OCI-LY7 (cell line): ENCODE data around the gene LDB3. TPM values are rescaled to one million over a fixed set of nuclear protein-coding genes. Genes with fewer than 3 reads are reported as not detected.

Source experiments
- BruUV-seq: library from RNA; stranded (reverse); fragments of 400-500 nt; replicated peaks from 2 replicates; lab custom pipeline; 2021; lab: Mats Ljungman, UMichigan
- CTCF ChIA-PET: fragments of 300-600 bp; sonication (Branson Sonifier 250); formaldehyde crosslinking; loops from one replicate; lab custom pipeline; 2022; ENCODE audit warnings: antibody characterized with exemption; ENCODE audit not compliant: unreplicated experiment; lab: Charles Lee
- POLR2A ChIA-PET: fragments of 300-600 bp; sonication (Branson Sonifier 250); formaldehyde crosslinking; loops from one replicate; lab custom pipeline; 2022; ENCODE audit warnings: antibody characterized with exemption; lab: Charles Lee
- DNase-seq: peaks from one replicate; pipeline ENCODE4 v3.0.0-alpha.2; 2015; ENCODE audit warnings: low spot score
- H2AFZ ChIP-seq: fragments of 200-600 bp; sonication (generic), shearing (Covaris generic); 2 replicates; pipeline ENCODE4 v1.6.1; 2014; ENCODE audit warnings: mild to moderate bottlenecking, antibody characterized with exemption, low read length, moderate library complexity
- H3K27ac ChIP-seq: fragments of 200-600 bp; sonication (generic); 2 replicates; pipeline ENCODE4 v1.5.1; 2014; ENCODE audit warnings: mixed run types, low read depth, mild to moderate bottlenecking, moderate library complexity, low read length, inconsistent platforms; ENCODE audit not compliant: poor library complexity, severe bottlenecking
- H3K36me3 ChIP-seq: fragments of 200-600 bp; sonication (generic); 2 replicates; pipeline ENCODE4 v1.6.1; 2014; ENCODE audit warnings: mild to moderate bottlenecking, antibody characterized with exemption, low read length, moderate library complexity, mixed read lengths; ENCODE audit not compliant: insufficient read depth
- H3K4me1 ChIP-seq: fragments of 200-600 bp; sonication (generic); 2 replicates; pipeline ENCODE4 v1.5.1; 2014; ENCODE audit warnings: mild to moderate bottlenecking, low read length; ENCODE audit not compliant: insufficient read depth, poor library complexity, severe bottlenecking
- H3K4me2 ChIP-seq: fragments of 200-600 bp; sonication (generic); 2 replicates; pipeline ENCODE4 v1.6.1; 2014; ENCODE audit warnings: mild to moderate bottlenecking, low read length
- H3K4me3 ChIP-seq: fragments of 200-600 bp; sonication (generic); 2 replicates; pipeline ENCODE4 v1.5.1; 2014; ENCODE audit warnings: mild to moderate bottlenecking, low read depth, low read length; ENCODE audit not compliant: poor library complexity, severe bottlenecking
- H3K79me2 ChIP-seq: fragments of 200-600 bp; sonication (generic); 2 replicates; pipeline ENCODE4 v1.6.1; 2016; ENCODE audit warnings: low read depth, mild to moderate bottlenecking, low read length, moderate library complexity, mixed read lengths; ENCODE audit not compliant: insufficient read depth
- H3K9me2 ChIP-seq: fragments of 200-600 bp; sonication (generic); 2 replicates; pipeline ENCODE4 v1.6.1; 2016; ENCODE audit warnings: mild to moderate bottlenecking, low read length, mixed read lengths; ENCODE audit not compliant: insufficient read depth
- H3K9me3 ChIP-seq: fragments of 200-600 bp; sonication (generic); 2 replicates; pipeline ENCODE4 v1.6.1; 2014; ENCODE audit warnings: mild to moderate bottlenecking, mixed run types, low read length, mixed read lengths
- H4K20me1 ChIP-seq: fragments of 200-600 bp; sonication (generic); 2 replicates; pipeline ENCODE4 v1.6.1; 2014; ENCODE audit warnings: mild to moderate bottlenecking, antibody characterized with exemption, low read length, moderate library complexity, mixed read lengths; ENCODE audit not compliant: insufficient read depth
- EZH2phosphoT487 ChIP-seq: fragments of 200-600 bp; sonication (generic); IDR thresholded peaks from 2 replicates; pipeline ENCODE4 v1.6.1; 2018; ENCODE audit warnings: low read depth, borderline replicate concordance, mild to moderate bottlenecking, mixed run types, antibody characterized with exemption, low read length, moderate library complexity, mixed read lengths
- intact Hi-C: fragments of 100-400 bp; cut with micrococcal nuclease; formaldehyde crosslinking; loops from one replicate; pipeline ENCODE4 v1.10.0; 2022; ENCODE audit not compliant: unreplicated experiment
- total RNA-seq, 2 experiments: library from RNA; depleted of rRNA in 1 of 2; stranded (reverse); fragments of >200 nt in 1 of 2; shearing (Covaris generic) in 1 of 2; gene quantifications; 2 replicates each; pipeline ENCODE4 v1.2.3, GENCODE V29; 2014 to 2022
- TF ChIP-seq, protein P1 (sequence below): fragments of 200-600 bp; sonication (generic); conservative IDR thresholded peaks from 2 replicates; pipeline ENCODE4 v1.5.1; 2014; ENCODE audit warnings: mild to moderate bottlenecking, antibody characterized with exemption, low read length, moderate library complexity, mixed read lengths

The LDB3 gene
- total RNA-seq, 2 experiments from 2014 or later: 0.08 TPM; not detected in 1

DNA sequence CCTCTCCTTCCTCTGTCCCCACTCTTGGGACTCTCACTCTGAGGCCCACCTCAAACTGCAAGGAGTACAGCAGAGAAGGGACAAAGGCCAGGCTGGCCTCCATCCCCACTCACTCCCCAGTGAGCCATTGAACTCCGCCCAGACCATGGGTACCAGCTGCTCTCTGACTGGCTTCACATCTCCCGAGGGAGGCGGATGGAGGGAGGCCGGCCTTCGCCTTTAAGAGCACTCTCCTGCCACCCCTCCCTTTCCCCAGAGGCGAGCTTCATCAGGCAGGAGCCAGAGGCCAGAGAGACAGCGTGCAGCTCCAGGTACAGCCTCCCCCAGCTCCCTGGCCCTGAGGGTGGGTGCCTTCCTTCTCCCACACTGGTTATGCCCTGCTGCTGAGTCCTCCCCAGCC, 1.8 kb upstream of the LDB3 start:
- Histone ChIP-seq H3K79me2 (no peaks in the 10 kb centered on the region), H3K9me2 (no peaks in the 10 kb centered on the region), H3K9me3 (no peaks in the 10 kb centered on the region), H3K36me3 (no peaks in the 10 kb centered on the region), H3K4me2 (no peak overlapping the region), H3K4me1 (peaks cover 25% of the 10 kb centered on the region), H2AFZ (no peak overlapping the region), H3K4me3 (no peak overlapping the region), H4K20me1 (no peaks in the 10 kb centered on the region), H3K27ac (no peak overlapping the region)
- ChIA-PET POLR2A (no interaction called here), CTCF (no interaction called here)
- BruUV-seq: no TSS peak
- no peak for DNase-seq
- intact Hi-C loops: no loop called here
- TF ChIP-seq, protein P1, sequence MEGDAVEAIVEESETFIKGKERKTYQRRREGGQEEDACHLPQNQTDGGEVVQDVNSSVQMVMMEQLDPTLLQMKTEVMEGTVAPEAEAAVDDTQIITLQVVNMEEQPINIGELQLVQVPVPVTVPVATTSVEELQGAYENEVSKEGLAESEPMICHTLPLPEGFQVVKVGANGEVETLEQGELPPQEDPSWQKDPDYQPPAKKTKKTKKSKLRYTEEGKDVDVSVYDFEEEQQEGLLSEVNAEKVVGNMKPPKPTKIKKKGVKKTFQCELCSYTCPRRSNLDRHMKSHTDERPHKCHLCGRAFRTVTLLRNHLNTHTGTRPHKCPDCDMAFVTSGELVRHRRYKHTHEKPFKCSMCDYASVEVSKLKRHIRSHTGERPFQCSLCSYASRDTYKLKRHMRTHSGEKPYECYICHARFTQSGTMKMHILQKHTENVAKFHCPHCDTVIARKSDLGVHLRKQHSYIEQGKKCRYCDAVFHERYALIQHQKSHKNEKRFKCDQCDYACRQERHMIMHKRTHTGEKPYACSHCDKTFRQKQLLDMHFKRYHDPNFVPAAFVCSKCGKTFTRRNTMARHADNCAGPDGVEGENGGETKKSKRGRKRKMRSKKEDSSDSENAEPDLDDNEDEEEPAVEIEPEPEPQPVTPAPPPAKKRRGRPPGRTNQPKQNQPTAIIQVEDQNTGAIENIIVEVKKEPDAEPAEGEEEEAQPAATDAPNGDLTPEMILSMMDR: no peak
- TF ChIP-seq EZH2phosphoT487: no peak

GRCh38 chr10:86667421-86668181, 710 bp upstream of the LDB3 start:
- Histone ChIP-seq H4K20me1 (no peaks in the 10 kb centered on the region), H3K79me2 (no peaks in the 10 kb centered on the region), H3K4me2 (no peak overlapping the region), H3K4me3 (no peak overlapping the region), H2AFZ (no peak overlapping the region), H3K9me3 (no peaks in the 10 kb centered on the region), H3K27ac (no peak overlapping the region), H3K9me2 (no peaks in the 10 kb centered on the region), H3K4me1 (peaks cover 35% of the 10 kb centered on the region), H3K36me3 (no peaks in the 10 kb centered on the region)
- no peak for DNase-seq
- ChIA-PET POLR2A (no interaction called here), CTCF (interaction anchor here (0.6 kb wide), 2 partner anchors 145 to 296 kb away, joined by 3 to 6 read pairs; no protein-coding TSS in a partner anchor)
- intact Hi-C loops: no loop called here
- no TSS peak for BruUV-seq
- no peak for TF ChIP-seq EZH2phosphoT487
- TF ChIP-seq, protein P1: no peak

GRCh38 chr10:86670290-86670811, 2.0 kb downstream of the LDB3 start:
- intact Hi-C loops: loop anchor here (5.0 kb wide), 2 partner anchors 148 to 278 kb away; partner anchors contain the start of gene WAPL
- Histone ChIP-seq H3K9me3 (no peaks in the 10 kb centered on the region), H3K79me2 (no peaks in the 10 kb centered on the region), H4K20me1 (no peaks in the 10 kb centered on the region), H3K4me1 (peaks cover 49% of the 10 kb centered on the region), H3K36me3 (no peaks in the 10 kb centered on the region), H3K4me2 (no peak overlapping the region), H3K4me3 (no peak overlapping the region), H3K27ac (no peak overlapping the region), H3K9me2 (no peaks in the 10 kb centered on the region), H2AFZ (no peak overlapping the region)
- POLR2A ChIA-PET: interaction anchor here (0.5 kb wide), 1 partner anchor 278 kb away, joined by 11 read pairs; no protein-coding TSS in a partner anchor
- CTCF ChIA-PET: no interaction called here
- BruUV-seq: no TSS peak
- no peak for TF ChIP-seq EZH2phosphoT487
- TF ChIP-seq, protein P1: no peak
- no peak for DNase-seq
